NOMO-1 (cell line): ENCODE results near the gene ANKRD63.

Experiments used
- DNase-seq, 2 experiments: peaks; one replicate each; lab custom pipeline; 2025; ENCODE audit not compliant: unreplicated experiment in 2 of 2; lab: John Stamatoyannopoulos, UW

ANKRD63 gene

GRCh38 chr15:40296561-40297230, 13.8 kb upstream of the ANKRD63 start:
- DNase-seq: no peak

- DNase-seq: no peak
Measured at GRCh38 chr15:40295877-40296560, 13.2 kb upstream of the ANKRD63 start.

GRCh38 chr15:40295297-40295696, 12.4 kb upstream of the ANKRD63 start:
- DNase-seq: no peak

- no peak for DNase-seq
Measured at GRCh38 chr15:40293905-40294895, 11.3 kb upstream of the ANKRD63 start.

- DNase-seq: no peak
Measured at GRCh38 chr15:40293006-40293405, 10.1 kb upstream of the ANKRD63 start.

GRCh38 chr15:40292246-40292645, 9.4 kb upstream of the ANKRD63 start:
- DNase-seq: no peak

GRCh38 chr15:40290918-40291574, 8.2 kb upstream of the ANKRD63 start:
- no peak for DNase-seq

- DNase-seq: no peak
Measured at GRCh38 chr15:40290545-40290917, 7.7 kb upstream of the ANKRD63 start.

- no peak for DNase-seq
Measured at GRCh38 chr15:40289140-40289775, 6.4 kb upstream of the ANKRD63 start.

- DNase-seq: no peak
Measured at GRCh38 chr15:40287968-40288367, 5.1 kb upstream of the ANKRD63 start.

GRCh38 chr15:40287505-40287904, 4.6 kb upstream of the ANKRD63 start:
- no peak for DNase-seq

GRCh38 chr15:40286794-40287193, 3.9 kb upstream of the ANKRD63 start:
- no peak for DNase-seq

- no peak for DNase-seq
Measured at GRCh38 chr15:40286061-40286532, 3.2 kb upstream of the ANKRD63 start.

- no peak for DNase-seq
Measured at GRCh38 chr15:40285554-40286011, 2.7 kb upstream of the ANKRD63 start.

GRCh38 chr15:40285151-40285550, 2.3 kb upstream of the ANKRD63 start:
- DNase-seq: no peak

- DNase-seq: no peak
Measured at GRCh38 chr15:40283615-40284300, 894 bp upstream of the ANKRD63 start.

- DNase-seq: peak; percentile 32 to 64
Measured at GRCh38 chr15:40282147-40282868, 556 bp downstream of the ANKRD63 start.

- DNase-seq: no peak
Measured at GRCh38 chr15:40281801-40282146, 1.1 kb downstream of the ANKRD63 start.
